HL-60 (cell line): ENCODE results near the gene GTF2H2.
"Not testable (repeated sequence)": the region's sequence is repeated elsewhere in the genome, so short reads cannot be mapped to it uniquely, and the experiment has no call there.

Source experiments
- DNase-seq, 2 experiments: peaks; one replicate each; pipeline ENCODE4 v3.0.0-alpha.2; 2010 to 2020; ENCODE audit warnings: low read depth in 1 of 2, low spot score in 1 of 2
- H3K27ac ChIP-seq: fragments of 250-450 bp; sonication (Bioruptor Pico); replicated peaks from 2 replicates; pipeline ENCODE4 v1.5.1; 2020; ENCODE audit warnings: mild to moderate bottlenecking, moderate library complexity
- H3K27me3 ChIP-seq: fragments of 250-450 bp; sonication (Bioruptor Pico); 2 replicates; pipeline ENCODE4 v1.5.1; 2021; ENCODE audit warnings: mild to moderate bottlenecking, moderate library complexity; ENCODE audit not compliant: insufficient read depth, poor library complexity, severe bottlenecking
- H3K4me3 ChIP-seq: replicated peaks from 2 replicates; pipeline ENCODE4 v1.5.1; 2011; ENCODE audit warnings: mild to moderate bottlenecking, control low read depth, low read length; ENCODE audit not compliant: insufficient read depth
- CTCF ChIP-seq: IDR thresholded peaks from one replicate; pipeline ENCODE4 v1.5.1; 2011; ENCODE audit warnings: low read length, control low read depth, inconsistent platforms; ENCODE audit not compliant: insufficient read depth
- GABPA ChIP-seq: IDR thresholded peaks from 2 replicates; pipeline ENCODE4 v1.6.1; 2012; ENCODE audit warnings: low read depth
- POLR2AphosphoS5 ChIP-seq: IDR thresholded peaks from 2 replicates; pipeline ENCODE4 v1.6.1; 2012; ENCODE audit warnings: low read depth
- REST ChIP-seq: IDR thresholded peaks from 2 replicates; pipeline ENCODE4 v1.6.1; 2012; ENCODE audit warnings: low read depth; ENCODE audit not compliant: insufficient replicate concordance
- SPI1 ChIP-seq: IDR thresholded peaks from 2 replicates; pipeline ENCODE4 v1.6.1; 2012; ENCODE audit warnings: low read depth, mild to moderate bottlenecking, borderline replicate concordance

The GTF2H2 gene

GRCh38 chr5:71044128-71044527 is 23.3 kb downstream of the GTF2H2 start:
- H3K4me3 ChIP-seq, H3K27ac ChIP-seq, H3K27me3 ChIP-seq, DNase-seq: not testable (repeated sequence)

GRCh38 chr5:71031046-71031776 is 36.3 kb downstream of the GTF2H2 start:
- DNase-seq, H3K27ac ChIP-seq, H3K4me3 ChIP-seq, H3K27me3 ChIP-seq: not testable (repeated sequence)

- H3K27ac ChIP-seq, result not testable (repeated sequence)
Observed at GRCh38 chr5:71025289-71025953, 42.1 kb downstream of the GTF2H2 start, which contains the start of gene NAIP. Gene NAIP, minus strand, starts transcription at chr5:71025339. Its CDS starts 12,424 bp downstream, at chr5:71012915.

GRCh38 chr5:71020643-71021042 is 46.8 kb downstream of the GTF2H2 start:
- DNase-seq, H3K27ac ChIP-seq, H3K4me3 ChIP-seq, H3K27me3 ChIP-seq: not testable (repeated sequence)

More at GRCh38 chr5:71025289-71025953, 42.1 kb downstream of the GTF2H2 start, which contains the start of gene NAIP:
- not testable (repeated sequence) for DNase-seq, H3K4me3 ChIP-seq, H3K27me3 ChIP-seq

- H3K27me3 ChIP-seq, DNase-seq, H3K27ac ChIP-seq, H3K4me3 ChIP-seq: not testable (repeated sequence)
Observed at GRCh38 chr5:71018376-71019005, 49.0 kb downstream of the GTF2H2 start.

GRCh38 chr5:71014176-71014575 is 53.3 kb downstream of the GTF2H2 start:
- DNase-seq, result no peak
- no peaks in the 10 kb centered on the region for H3K27me3 ChIP-seq
- TF ChIP-seq POLR2AphosphoS5 (no peak), REST (no peak), CTCF (no peak), GABPA (no peak), SPI1 (no peak)
- no peak overlapping the region for H3K27ac ChIP-seq
- H3K4me3 ChIP-seq, result no peak overlapping the region

GRCh38 chr5:71013575-71013974 is 53.9 kb downstream of the GTF2H2 start:
- H3K27ac ChIP-seq, result no peak overlapping the region
- H3K4me3 ChIP-seq, result no peak overlapping the region
- no peaks in the 10 kb centered on the region for H3K27me3 ChIP-seq
- no peak for TF ChIP-seq REST
- TF ChIP-seq SPI1, result no peak
- TF ChIP-seq GABPA, result no peak
- TF ChIP-seq POLR2AphosphoS5, result no peak
- no peak for TF ChIP-seq CTCF
- no peak for DNase-seq
